Hepatocyte (in vitro differentiated cells): Measurements from ENCODE around the gene NPAS3. TPM values are rescaled to one million over a fixed set of nuclear protein-coding genes. Genes with fewer than 3 reads are reported as not detected.

ENCODE experiments used
- DNase-seq: peaks from one replicate; pipeline ENCODE4 v3.0.0-alpha.2; 2016; ENCODE audit warnings: low spot score
- H2AFZ ChIP-seq: fragments of 200-600 bp; sonication (generic); 2 replicates; pipeline ENCODE4 v1.6.0; 2016; ENCODE audit warnings: antibody characterized with exemption, mild to moderate bottlenecking
- H3K27ac ChIP-seq: fragments of 200-600 bp; sonication (generic); 2 replicates; pipeline ENCODE4 v1.5.1; 2016; ENCODE audit warnings: mild to moderate bottlenecking
- H3K27me3 ChIP-seq: fragments of 200-600 bp; sonication (generic); 2 replicates; pipeline ENCODE4 v1.6.1; 2016
- H3K36me3 ChIP-seq: fragments of 200-600 bp; sonication (generic); replicated peaks from 2 replicates; pipeline ENCODE4 v1.5.1; 2016; ENCODE audit warnings: low read depth; ENCODE audit not compliant: insufficient read depth
- H3K4me1 ChIP-seq: fragments of 200-600 bp; sonication (generic); 2 replicates; pipeline ENCODE4 v1.5.1; 2016; ENCODE audit warnings: mild to moderate bottlenecking, moderate library complexity; ENCODE audit not compliant: insufficient read depth
- H3K4me2 ChIP-seq: fragments of 200-600 bp; sonication (generic); 2 replicates; pipeline ENCODE4 v1.6.0; 2016
- H3K4me3 ChIP-seq: fragments of 200-600 bp; sonication (generic); 2 replicates; pipeline ENCODE4 v1.5.1; 2016; ENCODE audit warnings: mild to moderate bottlenecking
- H3K79me2 ChIP-seq: fragments of 200-600 bp; sonication (generic); 2 replicates; pipeline ENCODE4 v1.6.0; 2017; ENCODE audit warnings: mild to moderate bottlenecking
- H3K9me2 ChIP-seq: fragments of 200-600 bp; sonication (generic); replicated peaks from 2 replicates; pipeline ENCODE4 v1.6.0; 2017; ENCODE audit warnings: mild to moderate bottlenecking; ENCODE audit not compliant: insufficient read depth
- H3K9me3 ChIP-seq: fragments of 200-600 bp; sonication (generic); 2 replicates; pipeline ENCODE4 v1.5.1; 2016; ENCODE audit warnings: low read depth, mild to moderate bottlenecking
- H4K20me1 ChIP-seq: fragments of 200-600 bp; sonication (generic); 2 replicates; pipeline ENCODE4 v1.6.0; 2016; ENCODE audit warnings: mild to moderate bottlenecking; ENCODE audit not compliant: insufficient read depth, poor library complexity, severe bottlenecking
- EZH2 ChIP-seq: fragments of 200-600 bp; sonication (generic); IDR thresholded peaks from 2 replicates; pipeline ENCODE4 v1.6.1; 2016; ENCODE audit warnings: antibody characterized with exemption, mild to moderate bottlenecking, borderline replicate concordance
- EZH2phosphoT487 ChIP-seq: fragments of 200-600 bp; sonication (generic); IDR thresholded peaks from one replicate; pipeline ENCODE4 v1.6.1; 2018; ENCODE audit warnings: antibody characterized with exemption, mild to moderate bottlenecking, low read depth, moderate library complexity; ENCODE audit not compliant: unreplicated experiment, severe bottlenecking
- WGBS: methylation state at CpG from one replicate; pipeline ENCODE4 v1.1.6; 2016; ENCODE audit warnings: low lambda C conversion rate; ENCODE audit errors: missing lambda C conversion rate; 5-methylcytosine and 5-hydroxymethylcytosine counted together
- polyA plus RNA-seq: library from polyadenylated mRNA; unstranded; fragments of >200 nt; fragmentation: Nextera tagmentation; extraction: Ambion mirVana; gene quantifications from 2 replicates; pipeline ENCODE4 v1.2.1, GENCODE V29; 2016
- total RNA-seq: library from RNA; depleted of rRNA; stranded (reverse); fragments of >200 nt; gene quantifications from 2 replicates; pipeline ENCODE4 v1.2.3, GENCODE V29; 2014
- TF ChIP-seq, protein P1 (sequence below): fragments of 200-600 bp; sonication (generic); IDR thresholded peaks from 2 replicates; pipeline ENCODE4 v1.5.1; 2016; ENCODE audit warnings: antibody characterized with exemption, mild to moderate bottlenecking; ENCODE audit not compliant: poor library complexity

NPAS3 gene
- total and polyA plus RNA-seq, 2 experiments from 2014 or later: 0.11 to 1.1 TPM

DNA sequence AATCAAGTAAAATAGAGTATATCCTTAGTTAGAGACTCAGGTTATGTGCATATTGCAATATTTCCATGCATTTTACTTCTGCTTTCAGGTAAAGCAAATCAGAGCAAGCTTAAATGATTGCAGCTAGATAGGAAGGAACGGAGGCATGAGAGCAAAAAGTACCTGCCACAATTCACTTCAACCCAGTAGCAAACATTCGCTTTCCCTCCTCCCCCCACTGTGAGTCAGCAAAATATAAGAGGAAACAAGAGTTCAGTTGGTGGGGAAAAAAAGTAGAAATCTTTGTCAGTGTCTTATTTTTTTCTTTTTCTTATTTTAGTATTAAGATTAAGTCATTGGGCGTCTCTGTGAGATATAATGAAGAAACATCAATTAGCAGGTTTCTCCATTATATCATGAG is 475.4 kb downstream of the NPAS3 start:
- H3K4me3 ChIP-seq: no peak overlapping the region
- H3K27me3 ChIP-seq: no peaks in the 10 kb centered on the region
- no peaks in the 10 kb centered on the region for H3K4me1 ChIP-seq
- H3K9me2 ChIP-seq: no peaks in the 10 kb centered on the region
- H3K36me3 ChIP-seq: no peaks in the 10 kb centered on the region
- H3K9me3 ChIP-seq: no peaks in the 10 kb centered on the region
- DNase-seq: no peak
- H4K20me1 ChIP-seq: no peaks in the 10 kb centered on the region
- H3K4me2 ChIP-seq: no peak overlapping the region
- H3K27ac ChIP-seq: no peak overlapping the region
- WGBS: 76% methylated on average over 3 of the region's 3 CpGs
- TF ChIP-seq, protein P1, sequence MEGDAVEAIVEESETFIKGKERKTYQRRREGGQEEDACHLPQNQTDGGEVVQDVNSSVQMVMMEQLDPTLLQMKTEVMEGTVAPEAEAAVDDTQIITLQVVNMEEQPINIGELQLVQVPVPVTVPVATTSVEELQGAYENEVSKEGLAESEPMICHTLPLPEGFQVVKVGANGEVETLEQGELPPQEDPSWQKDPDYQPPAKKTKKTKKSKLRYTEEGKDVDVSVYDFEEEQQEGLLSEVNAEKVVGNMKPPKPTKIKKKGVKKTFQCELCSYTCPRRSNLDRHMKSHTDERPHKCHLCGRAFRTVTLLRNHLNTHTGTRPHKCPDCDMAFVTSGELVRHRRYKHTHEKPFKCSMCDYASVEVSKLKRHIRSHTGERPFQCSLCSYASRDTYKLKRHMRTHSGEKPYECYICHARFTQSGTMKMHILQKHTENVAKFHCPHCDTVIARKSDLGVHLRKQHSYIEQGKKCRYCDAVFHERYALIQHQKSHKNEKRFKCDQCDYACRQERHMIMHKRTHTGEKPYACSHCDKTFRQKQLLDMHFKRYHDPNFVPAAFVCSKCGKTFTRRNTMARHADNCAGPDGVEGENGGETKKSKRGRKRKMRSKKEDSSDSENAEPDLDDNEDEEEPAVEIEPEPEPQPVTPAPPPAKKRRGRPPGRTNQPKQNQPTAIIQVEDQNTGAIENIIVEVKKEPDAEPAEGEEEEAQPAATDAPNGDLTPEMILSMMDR: no peak
- TF ChIP-seq EZH2 (no peak), EZH2phosphoT487 (no peak)
- no peak overlapping the region for H2AFZ ChIP-seq
- H3K79me2 ChIP-seq: no peaks in the 10 kb centered on the region

DNA sequence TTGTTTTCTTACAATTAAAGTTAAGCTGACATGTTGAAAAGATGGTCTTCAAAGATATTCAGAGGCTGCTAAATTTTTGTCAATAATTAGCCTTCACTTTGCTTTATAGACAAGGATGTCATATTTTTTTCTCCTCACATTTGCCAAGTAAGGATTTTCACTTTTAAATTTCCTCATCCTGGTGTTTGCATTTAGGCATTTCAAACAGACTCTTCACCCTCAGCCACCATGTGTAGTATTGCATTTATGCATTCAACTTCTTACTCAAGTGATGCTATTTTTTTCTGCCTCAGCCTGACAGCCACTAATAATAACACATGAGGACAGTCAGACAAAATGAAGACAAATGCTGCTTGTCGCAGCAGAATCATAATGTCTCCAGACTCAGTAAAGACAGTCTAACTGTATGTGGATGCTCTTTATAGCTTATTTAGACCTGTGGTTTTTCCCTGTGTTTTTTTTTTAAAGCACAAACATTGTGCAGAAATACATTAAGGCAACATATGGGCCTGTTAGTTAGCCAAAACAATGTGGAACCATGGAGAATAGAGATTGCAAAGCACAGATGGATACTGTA is 481.5 kb downstream of the NPAS3 start:
- no peaks in the 10 kb centered on the region for H3K9me3 ChIP-seq
- DNase-seq: no peak
- no peak overlapping the region for H3K27ac ChIP-seq
- no peak overlapping the region for H3K4me2 ChIP-seq
- 78% methylated on average over 1 of the region's 1 CpG for whole genome bisulfite sequencing
- H3K36me3 ChIP-seq: no peaks in the 10 kb centered on the region
- no peak overlapping the region for H3K4me3 ChIP-seq
- H3K27me3 ChIP-seq: no peaks in the 10 kb centered on the region
- H3K79me2 ChIP-seq: no peaks in the 10 kb centered on the region
- no peak for TF ChIP-seq EZH2
- TF ChIP-seq, protein P1: no peak
- TF ChIP-seq EZH2phosphoT487: no peak
- H2AFZ ChIP-seq: no peak overlapping the region
- no peaks in the 10 kb centered on the region for H3K4me1 ChIP-seq
- H3K9me2 ChIP-seq: no peaks in the 10 kb centered on the region
- no peaks in the 10 kb centered on the region for H4K20me1 ChIP-seq

DNA sequence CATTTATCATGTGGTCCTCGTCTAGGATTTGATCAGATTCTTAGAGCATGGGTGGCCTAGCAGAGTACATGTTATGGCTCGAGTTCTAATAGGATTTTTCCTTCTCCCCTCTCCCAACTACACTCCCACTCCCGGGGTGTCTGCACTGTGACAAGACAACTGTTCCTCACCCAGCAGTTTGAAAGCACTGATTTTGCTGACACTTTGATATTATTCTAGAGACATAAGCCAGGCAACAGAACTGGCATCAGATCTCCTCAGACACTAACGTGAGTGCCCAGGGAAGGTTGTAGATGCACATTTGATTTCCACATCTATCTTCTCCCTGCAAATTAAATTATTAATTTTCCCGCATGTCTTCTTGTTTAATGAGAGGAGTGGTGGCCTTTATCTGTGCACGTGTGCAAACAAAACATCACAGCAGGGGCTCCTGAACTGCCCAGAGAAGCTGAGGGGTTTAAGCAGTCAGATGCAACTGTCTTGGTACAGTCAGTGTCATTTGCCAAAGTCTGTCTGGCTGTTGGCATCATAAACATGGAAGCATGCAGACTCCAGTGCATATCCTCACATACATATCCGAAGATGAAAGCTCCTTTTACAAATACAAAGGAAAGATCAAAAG is 491.8 kb downstream of the NPAS3 start:
- no peak overlapping the region for H3K4me3 ChIP-seq
- no peaks in the 10 kb centered on the region for H3K79me2 ChIP-seq
- no peaks in the 10 kb centered on the region for H3K9me2 ChIP-seq
- H3K36me3 ChIP-seq: no peaks in the 10 kb centered on the region
- TF ChIP-seq, protein P1: no peak
- no peak for TF ChIP-seq EZH2phosphoT487
- no peak for TF ChIP-seq EZH2
- H4K20me1 ChIP-seq: no peaks in the 10 kb centered on the region
- WGBS: 66% methylated on average over 7 of the region's 7 CpGs
- no peak overlapping the region for H3K27ac ChIP-seq
- no peak overlapping the region for H2AFZ ChIP-seq
- no peak overlapping the region for H3K4me2 ChIP-seq
- H3K27me3 ChIP-seq: no peaks in the 10 kb centered on the region
- no peak for DNase-seq
- H3K4me1 ChIP-seq: no peaks in the 10 kb centered on the region
- H3K9me3 ChIP-seq: no peaks in the 10 kb centered on the region
